ENCODE measurements around the gene SLC25A25. TPM values are rescaled to one million over a fixed set of nuclear protein-coding genes. Genes with fewer than 3 reads are reported as not detected.
"Not testable (repeated sequence)": the region's sequence is repeated elsewhere in the genome, so short reads cannot be mapped to it uniquely, and the experiment has no call there.

SLC25A25 gene
- total and polyA plus RNA-seq, 10 of the 15 experiments (the other 5 are each of a cell fraction or from before 2014, with no cell fraction given): 0.04 to 17.1 (median 12.4) TPM; not detected in 1

DNA sequence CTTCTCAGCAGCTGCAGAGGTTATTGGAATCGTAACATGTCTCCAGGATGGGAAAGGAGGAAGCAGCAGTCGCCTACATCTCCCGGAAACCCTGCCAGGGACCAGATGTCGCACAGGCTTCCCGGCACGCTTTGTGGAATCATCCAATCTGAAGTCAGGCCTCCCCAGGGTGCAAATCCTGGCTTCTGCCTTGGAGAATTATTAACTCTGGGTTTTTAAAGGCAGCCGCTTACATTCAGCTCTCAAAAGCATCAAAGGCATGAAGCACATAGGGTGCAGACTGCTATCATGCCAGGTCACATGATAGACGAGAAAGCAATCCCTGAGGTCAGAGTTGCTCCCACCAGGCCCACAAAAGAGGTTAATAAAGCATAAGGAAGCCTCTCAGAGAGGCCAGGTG is 64.1 kb downstream of the SLC25A25 start:
- 52% methylated on average over 8 of the region's 8 CpGs for WGBS (ENCODE audit: insufficient coverage, insufficient replicate concordance, low lambda C conversion rate, missing lambda C conversion rate)
- FAIRE-seq: not testable (repeated sequence)

GRCh38 chr9:128135561-128135960 is 67.5 kb downstream of the SLC25A25 start:
- H3K27me3 ChIP-seq (replicated peaks in 1 of 2; ENCODE audit: control insufficient read depth in 2 of 2, insufficient read depth in 2 of 2, low read length in 1 of 2); POLR2A ChIA-PET; H3K9ac ChIP-seq (ENCODE audit: control insufficient read depth, insufficient read depth, low read length); H3K27ac ChIP-seq (ENCODE audit: control insufficient read depth, insufficient read depth); ATAC-seq; SMC1A ChIA-PET (ENCODE audit: uncharacterized antibody, unreplicated experiment); H3K9me3 ChIP-seq (replicated peaks; ENCODE audit: control insufficient read depth, insufficient read depth, low read length); H3K79me2 ChIP-seq (ENCODE audit: control insufficient read depth, insufficient read depth, low read length); H2AFZ ChIP-seq (ENCODE audit: control insufficient read depth, low read depth, low read length); H3K4me3 ChIP-seq; DNase-seq (ENCODE audit: low read depth, low spot score); H4K20me1 ChIP-seq (ENCODE audit: control insufficient read depth, insufficient read depth); RAD21 ChIA-PET (ENCODE audit: unreplicated experiment); CTCF ChIA-PET; intact Hi-C loops (cut with micrococcal nuclease; ENCODE audit: unreplicated experiment); BruUV-seq (replicated peaks); H3K36me3 ChIP-seq (ENCODE audit: control insufficient read depth in 2 of 2, insufficient read depth in 2 of 2, low read length in 1 of 2); H3K4me2 ChIP-seq (ENCODE audit: control insufficient read depth, insufficient read depth); H3K4me1 ChIP-seq (ENCODE audit: control insufficient read depth, insufficient read depth, low read length); FAIRE-seq; in situ Hi-C loops (cut with MboI): not testable (repeated sequence)
- WGBS (ENCODE audit: insufficient coverage, insufficient replicate concordance, low lambda C conversion rate, missing lambda C conversion rate): 20% methylated on average over 8 of the region's 8 CpGs

More for the DNA sequence above, 64.1 kb downstream of the SLC25A25 start:
- H3K9me3 ChIP-seq (replicated peaks; ENCODE audit: control insufficient read depth, insufficient read depth, low read length); H4K20me1 ChIP-seq (ENCODE audit: control insufficient read depth, insufficient read depth); H3K27ac ChIP-seq (ENCODE audit: control insufficient read depth, insufficient read depth); H3K4me3 ChIP-seq; H3K9ac ChIP-seq (ENCODE audit: control insufficient read depth, insufficient read depth, low read length); H3K27me3 ChIP-seq (replicated peaks in 1 of 2; ENCODE audit: control insufficient read depth in 2 of 2, insufficient read depth in 2 of 2, low read length in 1 of 2); SMC1A ChIA-PET (ENCODE audit: uncharacterized antibody, unreplicated experiment); RAD21 ChIA-PET (ENCODE audit: unreplicated experiment); POLR2A ChIA-PET; DNase-seq (ENCODE audit: low read depth, low spot score); CTCF ChIA-PET; ATAC-seq; H2AFZ ChIP-seq (ENCODE audit: control insufficient read depth, low read depth, low read length); H3K36me3 ChIP-seq (ENCODE audit: control insufficient read depth in 2 of 2, insufficient read depth in 2 of 2, low read length in 1 of 2); in situ Hi-C loops (cut with MboI); H3K4me1 ChIP-seq (ENCODE audit: control insufficient read depth, insufficient read depth, low read length); BruUV-seq (replicated peaks); H3K4me2 ChIP-seq (ENCODE audit: control insufficient read depth, insufficient read depth); H3K79me2 ChIP-seq (ENCODE audit: control insufficient read depth, insufficient read depth, low read length); intact Hi-C loops (cut with micrococcal nuclease; ENCODE audit: unreplicated experiment): not testable (repeated sequence)

Measured in GM12878 (cell line).